ENCODE data around the gene MSX1.

- TF ChIP-seq CTCF (IDR thresholded peaks at IDR 0.05) (no peak), POLR2A (IDR thresholded peaks at IDR 0.05) (no peak)
Measured at GRCh38 chr4:4866124-4866865, 6.8 kb downstream of the MSX1 start.
